Heart left ventricle (tissue), 16 donors: ENCODE results near the gene RFXAP. TPM values are rescaled to one million over a fixed set of nuclear protein-coding genes. Genes with fewer than 3 reads are reported as not detected.

Experiments
- ATAC-seq, 4 donors: fragments of 200-7000 bp; cut with Tn5 transposase; one replicate each; pipeline ENCODE4 v1.9.1; 2020 to 2022; ENCODE audit warnings: moderate library complexity in 4 of 4, mild to moderate bottlenecking in 3 of 4, moderate number of reproducible peaks in 1 of 4
- DNase-seq, 5 donors: peaks; one replicate each; pipeline ENCODE4 v3.0.0-alpha.2; 2020
- H3K27ac ChIP-seq, 12 donors: fragments of 200-600 bp; sonication (generic) in 4 of 12; one replicate each; pipeline versions ENCODE4 v1.5.0 to v1.8.0; 2016 to 2022; ENCODE audit warnings: mild to moderate bottlenecking in 2 of 12
- H3K27me3 ChIP-seq, 9 donors: fragments of 200-600 bp; sonication (generic) in 2 of 9; one replicate each; pipeline versions ENCODE4 v1.5.1 to v1.8.0; 2016 to 2022; ENCODE audit warnings: mild to moderate bottlenecking in 3 of 9
- H3K36me3 ChIP-seq, 9 donors: fragments of 200-600 bp; sonication (generic) in 2 of 9; one replicate each; pipeline versions ENCODE4 v1.5.0 to v1.8.0; 2018 to 2022; ENCODE audit warnings: mild to moderate bottlenecking in 2 of 9
- H3K4me1 ChIP-seq, 12 donors: fragments of 200-600 bp; sonication (generic) in 4 of 12; one replicate each; pipeline versions ENCODE4 v1.5.0 to v1.8.0; 2016 to 2022; ENCODE audit warnings: mild to moderate bottlenecking in 3 of 12
- H3K4me3 ChIP-seq, 12 donors: fragments of 200-600 bp; sonication (generic) in 4 of 12; one replicate each; pipeline versions ENCODE4 v1.5.0 to v1.8.0; 2017 to 2022; ENCODE audit warnings: mild to moderate bottlenecking in 9 of 12, moderate library complexity in 4 of 12
- H3K9me3 ChIP-seq, 12 donors: fragments of 200-600 bp; sonication (generic) in 4 of 12; one replicate each; pipeline versions ENCODE4 v1.5.0 to v1.8.0; 2016 to 2022; ENCODE audit warnings: mild to moderate bottlenecking in 1 of 12
- CTCF ChIP-seq, 12 donors: fragments of 200-600 bp; sonication (generic) in 4 of 12; IDR thresholded peaks; one replicate each; pipeline versions ENCODE4 v1.5.0 to v1.8.0; 2018 to 2022; ENCODE audit warnings: antibody characterized with exemption in 12 of 12, mild to moderate bottlenecking in 5 of 12
- POLR2A ChIP-seq, 2 donors: fragments of 450-650 bp; IDR thresholded peaks; one replicate each; pipeline ENCODE4 v1.6.1; 2017; ENCODE audit warnings: antibody characterized with exemption in 2 of 2, mild to moderate bottlenecking in 2 of 2, moderate library complexity in 2 of 2
- WGBS, 4 donors: extraction: QIAGEN DNeasy Blood & Tissue Kit in 2 of 4; methylation state at CpG; one replicate each; pipeline versions ENCODE4 v1.1.5 to v1.1.7; 2013 to 2018; 5-methylcytosine and 5-hydroxymethylcytosine counted together
- intact Hi-C, 10 donors: fragments of 100-400 bp; cut with DNase I; formaldehyde crosslinking; loops; one replicate each; pipeline versions ENCODE4 v1.11.1 to v1.14.2; 2022
- polyA plus RNA-seq, 2 donors: library from polyadenylated mRNA; stranded (reverse); fragments of 200-250 nt; gene quantifications; one replicate each; pipeline ENCODE4 v1.2.3, GENCODE V29; 2013
- total RNA-seq, 9 donors: library from RNA; depleted of rRNA in 2 of 9; stranded (reverse); fragments of >200 nt in 2 of 9; fragmentation: NEBNext Ultra II Directional in 3 of 9; extraction: Animal tissue kit (Norgen Biotek cat#: 25700) in 3 of 9; gene quantifications; one replicate each; pipeline versions ENCODE4 v1.1.0 to v1.2.4, GENCODE V29; 2016 to 2023
- donor health status: ischemic (EF 13 %, LVEDD 7.1; RV severe dilation, severe dysfunction).
- donor health status: healthy with polysubstance abuse.
- donor health status: DM: no; HTN: yes; CAD: no.
- donor health status: DM: no; HTN: no; CAD: no.
- donor health status: ischemic (EF 25% LVEDD 6.9; RV normal size, moderate dysfunction).
- donor health status: ischemic (EF 25% LVEDD 5.7; RV mildly dilated, moderate dysfunction).
- donor health status: healthy.
- donor health status: DM: yes; HTN: yes; CAD: no.
- donor health status: ischemic (EF 35%, LVEDD 5.7; RV mildly dilated, moderate dysfunction).
- donor health status: nonischemic (EF 11% LVEDD 7.7; RV severe dilation, severe dysfunction).
- donor health status: DM: yes; HTN: yes; CAD: no.
- donor health status: PGD.
- donor health status: ischemic (EF 29% LVEDD 5.4; RV normal size, mild dysfunction).
- donor health status: nonischemic (EF 23%, LVEDD 6.1; RV moderate dilation, normal function).

RFXAP gene
- total and polyA plus RNA-seq, 11 donors: 1.0 to 5.2 (median 3.6) TPM

- intact Hi-C loops: no loop called here
- TF ChIP-seq POLR2A (IDR thresholded peaks at IDR 0.05) (no peak), CTCF (IDR thresholded peaks at IDR 0.05) (peak in 7 of 12 donors; percentile 12 to 36 (median 25))
- peaks cover 0 to 18% (median 8%) of the 10 kb centered on the region in 12 donors for H3K4me1 ChIP-seq
- ATAC-seq (peak in 3 of 4 donors; percentile 31 to 69 (median 57)), DNase-seq (no peak)
- 59 to 69% (median 61%) methylated on average over 6 of the region's 6 CpGs for WGBS, 4 donors
- peak overlapping the region in 1 of 12 donors; percentile 7 for H3K27ac ChIP-seq
- H3K9me3 ChIP-seq: no peaks in the 10 kb centered on the region
- no peaks in the 10 kb centered on the region for H3K27me3 ChIP-seq
- H3K4me3 ChIP-seq: no peak overlapping the region
- peaks cover 0 to 41% (median 4%) of the 10 kb centered on the region in 9 donors for H3K36me3 ChIP-seq
Measured at GRCh38 chr13:36848199-36848982, 29.4 kb downstream of the RFXAP start.

DNA sequence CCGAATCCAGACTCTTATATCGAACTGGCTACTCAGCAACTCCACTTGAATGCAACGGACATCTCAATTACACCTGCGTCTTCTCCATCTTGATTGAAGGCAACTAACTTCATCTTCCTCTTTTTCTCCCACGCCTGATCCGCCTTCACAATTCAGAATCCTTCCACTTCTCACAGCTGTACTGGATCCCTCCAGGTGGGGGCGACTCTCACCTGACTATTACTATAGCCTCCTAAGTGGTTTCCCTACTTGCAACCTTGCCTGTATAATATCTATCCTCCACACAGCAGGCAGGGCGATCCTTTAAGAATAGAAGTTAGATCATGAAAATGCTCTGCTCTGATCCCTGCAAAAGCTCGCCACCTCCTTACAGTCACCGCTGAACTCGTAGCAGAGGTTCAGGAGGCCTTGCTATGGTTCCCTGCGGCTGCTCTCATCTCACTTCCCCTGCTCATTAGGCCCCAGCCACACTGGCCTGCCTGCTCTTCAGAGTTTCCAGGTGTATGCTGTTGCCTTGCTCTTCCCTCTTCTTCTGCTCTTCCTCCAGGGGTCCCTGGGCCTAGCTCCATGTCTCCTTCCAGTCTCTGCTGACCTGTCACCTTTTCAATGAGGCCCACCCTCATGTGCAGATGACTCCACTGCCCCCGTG, 31.9 kb downstream of the RFXAP start:
- Histone ChIP-seq H3K9me3 (no peaks in the 10 kb centered on the region), H3K27ac (no peak overlapping the region), H3K36me3 (peaks cover 0 to 33% (median 4%) of the 10 kb centered on the region in 9 donors), H3K4me1 (peaks cover 0 to 18% (median 8%) of the 10 kb centered on the region in 12 donors), H3K4me3 (no peak overlapping the region), H3K27me3 (no peaks in the 10 kb centered on the region)
- intact Hi-C loops: loop anchor here in 2 of 10 donors (10.0 kb wide), 2 partner anchors 64 to 134 kb away; no protein-coding TSS in a partner anchor
- ATAC-seq (no peak), DNase-seq (no peak)
- WGBS, 4 donors: 88 to 94% (median 93%) methylated on average over 13 of the region's 13 CpGs
- TF ChIP-seq CTCF (IDR thresholded peaks at IDR 0.05): peak in 4 of 12 donors; percentile 22 to 27 (median 26)
- no peak for TF ChIP-seq POLR2A (IDR thresholded peaks at IDR 0.05)

DNA sequence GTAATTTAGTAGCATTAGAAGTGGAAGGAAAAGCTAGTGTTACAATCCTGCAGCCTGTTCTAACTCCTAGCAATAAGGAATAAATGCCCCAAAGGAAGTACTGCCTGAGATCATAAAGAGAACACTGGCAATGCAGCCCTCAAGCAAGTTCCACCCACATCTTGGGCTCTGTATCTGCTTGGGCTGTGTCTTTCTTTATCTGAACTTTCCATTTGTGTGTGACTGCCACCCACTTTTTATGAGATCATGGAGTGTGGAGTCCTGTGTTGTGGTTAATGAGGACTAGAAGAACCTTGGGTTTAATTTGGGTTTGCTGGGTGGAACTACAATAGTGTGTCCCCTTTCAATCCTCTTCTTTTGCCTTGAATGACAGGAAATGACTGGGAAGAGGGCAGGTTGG, 38.2 kb downstream of the RFXAP start:
- H3K27me3 ChIP-seq: no peaks in the 10 kb centered on the region
- H3K4me1 ChIP-seq: peaks cover 0 to 12% (median 1%) of the 10 kb centered on the region in 12 donors
- DNase-seq: no peak
- TF ChIP-seq POLR2A (IDR thresholded peaks at IDR 0.05) (no peak), CTCF (IDR thresholded peaks at IDR 0.05) (no peak)
- peaks cover 0 to 17% (median 4%) of the 10 kb centered on the region in 9 donors for H3K36me3 ChIP-seq
- no peak for ATAC-seq
- H3K9me3 ChIP-seq: no peaks in the 10 kb centered on the region
- H3K4me3 ChIP-seq: no peak overlapping the region
- no peak overlapping the region for H3K27ac ChIP-seq
- intact Hi-C loops: loop anchor here in 7 of 10 donors (5.0 to 10.0 kb wide), 5 partner anchors 58 to 128 kb away; no protein-coding TSS in a partner anchor

- TF ChIP-seq POLR2A (IDR thresholded peaks at IDR 0.05) (no peak), CTCF (IDR thresholded peaks at IDR 0.05) (peak; percentile 19 to 62 (median 48))
- DNase-seq (no peak), ATAC-seq (peak; percentile 38 to 80 (median 62))
- H3K27me3 ChIP-seq: no peaks in the 10 kb centered on the region
- peaks cover 0 to 13% (median 1%) of the 10 kb centered on the region in 9 donors for H3K36me3 ChIP-seq
- no peaks in the 10 kb centered on the region for H3K9me3 ChIP-seq
- peaks cover 0 to 21% (median 2%) of the 10 kb centered on the region in 12 donors for H3K4me1 ChIP-seq
- no peak overlapping the region for H3K4me3 ChIP-seq
- no peak overlapping the region for H3K27ac ChIP-seq
- WGBS, 4 donors: 34 to 41% (median 38%) methylated on average over 3 of the region's 3 CpGs
- intact Hi-C loops: loop anchor here (1.0 to 10.0 kb wide), 8 partner anchors 57 to 127 kb away; no protein-coding TSS in a partner anchor
Measured at GRCh38 chr13:36858290-36858689, 39.3 kb downstream of the RFXAP start.
